ENCODE measurements around the gene FCSK.
"Not testable (repeated sequence)": the region's sequence is repeated elsewhere in the genome, so short reads cannot be mapped to it uniquely, and the experiment has no call there.

The FCSK gene

GRCh38 chr16:70437582-70438557 is 16.5 kb upstream of the FCSK start:
- H3K4me3 ChIP-seq (ENCODE audit: low read length), result peak overlapping the region; percentile 92
- TF ChIP-seq ZNF274 (IDR thresholded peaks at IDR 0.05; ENCODE audit: low read depth, low read length), result no peak

DNA sequence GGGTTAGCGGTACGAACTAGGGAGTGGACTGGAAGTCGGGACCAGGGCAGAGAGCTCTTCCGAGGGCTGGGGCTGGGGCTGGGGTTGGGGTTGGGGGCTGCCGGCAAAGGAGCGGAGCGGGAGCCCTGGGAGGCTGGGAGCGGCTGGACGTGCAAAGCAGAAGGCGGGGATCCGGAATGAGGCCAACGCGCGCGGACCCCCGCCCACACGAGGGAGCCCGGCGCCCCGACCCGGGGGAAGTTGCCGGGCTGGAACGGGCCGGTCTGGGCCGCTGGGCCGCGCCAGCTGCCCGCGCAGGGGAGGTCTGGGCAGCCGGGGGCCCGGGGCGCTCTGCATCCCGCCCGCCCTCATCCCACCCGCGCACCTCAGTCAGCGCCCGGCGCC is 15.8 kb upstream of the FCSK start:
- H3K4me3 ChIP-seq (ENCODE audit: low read length), result peak overlapping the region; percentile 92
- TF ChIP-seq ZNF274 (IDR thresholded peaks at IDR 0.05; ENCODE audit: low read depth, low read length), result no peak

- no peak for TF ChIP-seq ZNF274 (IDR thresholded peaks at IDR 0.05; ENCODE audit: low read depth, low read length)
- H3K4me3 ChIP-seq (ENCODE audit: low read length), result peak within 1 kb of the TSS; percentile 92
Observed at GRCh38 chr16:70438969-70439862, 15.2 kb upstream of the FCSK start, which contains the start of gene ST3GAL2. ST3GAL2 (minus strand) TSS chr16:70439100; CDS start chr16:70398530, 40,570 bp downstream.

DNA sequence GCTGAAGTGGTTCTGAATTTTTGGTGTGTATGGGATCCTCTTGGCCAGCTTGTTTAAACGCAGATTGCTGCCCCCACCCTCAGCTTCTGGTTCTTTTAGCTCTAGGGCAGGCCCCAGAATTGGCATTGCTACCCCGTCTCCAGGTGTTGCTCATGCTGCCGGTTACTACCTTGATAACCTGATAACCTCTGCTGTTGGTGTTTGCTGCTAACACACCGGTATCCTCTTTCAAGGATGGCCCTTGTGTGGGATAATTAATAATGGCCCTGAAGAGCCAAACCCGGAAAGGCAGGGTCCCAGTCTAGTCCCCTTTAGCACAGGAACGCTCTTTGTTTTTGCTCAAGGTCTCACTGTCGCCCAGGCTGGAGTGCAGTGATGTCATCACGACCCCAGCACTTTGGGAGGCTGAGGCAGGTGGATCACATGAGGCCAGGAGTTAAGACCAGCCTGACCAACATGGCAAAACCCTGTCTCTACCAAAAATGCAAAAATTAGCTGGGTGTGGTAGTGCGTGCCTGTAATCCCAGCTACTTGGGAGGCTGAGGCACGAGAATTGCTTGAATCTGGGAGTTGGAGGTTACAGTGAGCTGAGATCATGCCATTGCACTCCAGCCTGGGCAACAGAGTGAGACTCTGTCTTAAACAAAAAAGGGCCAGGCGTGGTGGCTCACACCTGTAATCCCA is 14.2 kb upstream of the FCSK start:
- TF ChIP-seq ZNF274 (IDR thresholded peaks at IDR 0.05; ENCODE audit: low read depth, low read length), result no peak
- no peak overlapping the region; the same call in 1 of the 2 replicates for H3K4me3 ChIP-seq (ENCODE audit: low read length)

- no peak for TF ChIP-seq ZNF274 (IDR thresholded peaks at IDR 0.05; ENCODE audit: low read depth, low read length)
- no peak overlapping the region for H3K4me3 ChIP-seq (ENCODE audit: low read length)
Observed at GRCh38 chr16:70441406-70441990, 12.9 kb upstream of the FCSK start.

GRCh38 chr16:70442344-70442743 is 12.1 kb upstream of the FCSK start:
- no peak for TF ChIP-seq ZNF274 (IDR thresholded peaks at IDR 0.05; ENCODE audit: low read depth, low read length)

GRCh38 chr16:70444249-70445063 is 9.9 kb upstream of the FCSK start:
- TF ChIP-seq ZNF274 (IDR thresholded peaks at IDR 0.05; ENCODE audit: low read depth, low read length), result no peak
- no peak overlapping the region for H3K4me3 ChIP-seq (ENCODE audit: low read length)

More at GRCh38 chr16:70442344-70442743, 12.1 kb upstream of the FCSK start:
- no peak overlapping the region for H3K4me3 ChIP-seq (ENCODE audit: low read length)

DNA sequence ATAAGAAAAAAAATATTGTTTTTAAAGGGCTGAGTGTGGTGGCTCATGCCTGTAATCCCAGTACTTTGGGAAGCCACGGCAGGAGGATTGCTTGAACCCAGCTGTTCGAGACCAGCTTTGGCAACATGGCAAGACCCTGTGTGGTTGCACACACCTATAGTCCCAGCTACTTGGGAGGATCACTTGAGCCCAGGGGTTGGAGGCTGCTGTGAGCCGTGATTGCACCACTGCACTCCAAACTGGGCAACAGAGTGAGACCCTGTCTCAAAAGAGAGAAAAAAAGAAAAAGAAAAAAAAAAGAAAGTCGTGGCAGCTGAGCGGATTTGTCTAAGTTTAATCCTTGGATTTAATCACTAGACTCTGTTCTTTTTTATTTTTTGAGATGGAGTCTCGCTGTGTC is 6.3 kb upstream of the FCSK start:
- H3K4me3 ChIP-seq (ENCODE audit: low read length), result no peak overlapping the region
- TF ChIP-seq ZNF274 (IDR thresholded peaks at IDR 0.05; ENCODE audit: low read depth, low read length), result no peak

- not testable (repeated sequence) for H3K4me3 ChIP-seq (ENCODE audit: low read length)
Observed at GRCh38 chr16:70450142-70451003, 4.0 kb upstream of the FCSK start.

- H3K4me3 ChIP-seq (ENCODE audit: low read length), result not testable (repeated sequence)
Observed at GRCh38 chr16:70451004-70451340, 3.4 kb upstream of the FCSK start.

GRCh38 chr16:70453117-70453891 is 1.1 kb upstream of the FCSK start:
- TF ChIP-seq ZNF274 (IDR thresholded peaks at IDR 0.05; ENCODE audit: low read depth, low read length), result no peak
- peak overlapping the region; percentile 82 for H3K4me3 ChIP-seq (ENCODE audit: low read length)

- peak overlapping the region; percentile 82 for H3K4me3 ChIP-seq (ENCODE audit: low read length)
- TF ChIP-seq ZNF274 (IDR thresholded peaks at IDR 0.05; ENCODE audit: low read depth, low read length), result no peak
Observed at GRCh38 chr16:70453892-70454221, 538 bp upstream of the FCSK start.

Measured in GM08714 (cell line).